HEK293 (cell line): ENCODE results near the gene GNB1L.

Source experiments
- GLIS2 ChIP-seq: fragments of 450-650 bp; formaldehyde crosslinking; IDR thresholded peaks from 2 replicates; pipeline ENCODE4 v1.5.1; 2016; ENCODE audit warnings: missing biosample characterization, missing genetic modification characterization
- KLF1 ChIP-seq: fragments of 450-650 bp; formaldehyde crosslinking; IDR thresholded peaks from 2 replicates; pipeline ENCODE4 v1.5.1; 2016; ENCODE audit warnings: missing biosample characterization, missing genetic modification characterization
- PATZ1 ChIP-seq: fragments of 450-650 bp; formaldehyde crosslinking; IDR thresholded peaks from 2 replicates; pipeline ENCODE4 v1.5.1; 2016; ENCODE audit warnings: missing biosample characterization, missing genetic modification characterization
- SALL2 ChIP-seq: fragments of 450-650 bp; formaldehyde crosslinking; IDR thresholded peaks from 2 replicates; pipeline ENCODE4 v1.5.0; 2017; ENCODE audit warnings: missing biosample characterization, mild to moderate bottlenecking, missing genetic modification characterization, borderline replicate concordance
- SCRT2 ChIP-seq: fragments of 450-650 bp; formaldehyde crosslinking; IDR thresholded peaks from 2 replicates; pipeline ENCODE4 v1.5.1; 2016; ENCODE audit warnings: missing biosample characterization, missing genetic modification characterization
- SP2 ChIP-seq: fragments of 450-650 bp; formaldehyde crosslinking; IDR thresholded peaks from 2 replicates; pipeline ENCODE4 v1.5.1; 2016; ENCODE audit warnings: missing biosample characterization, missing genetic modification characterization
- TSHZ1 ChIP-seq: fragments of 450-650 bp; formaldehyde crosslinking; IDR thresholded peaks from 2 replicates; pipeline ENCODE4 v1.5.1; 2016; ENCODE audit warnings: missing biosample characterization, missing genetic modification characterization, borderline replicate concordance
- ZBTB21 ChIP-seq: fragments of 450-650 bp; formaldehyde crosslinking; IDR thresholded peaks from 2 replicates; pipeline ENCODE4 v1.5.1; 2017; ENCODE audit warnings: missing biosample characterization, missing genetic modification characterization
- ZNF155 ChIP-seq: fragments of 450-650 bp; formaldehyde crosslinking; IDR thresholded peaks from 2 replicates; pipeline ENCODE4 v1.5.1; 2016; ENCODE audit warnings: missing biosample characterization, missing genetic modification characterization
- ZNF157 ChIP-seq: fragments of 450-650 bp; formaldehyde crosslinking; IDR thresholded peaks from 2 replicates; pipeline ENCODE4 v1.5.1; 2016; ENCODE audit warnings: missing biosample characterization, missing genetic modification characterization
- ZNF174 ChIP-seq: fragments of 450-650 bp; formaldehyde crosslinking; IDR thresholded peaks from 2 replicates; pipeline ENCODE4 v1.5.0; 2017; ENCODE audit warnings: missing biosample characterization, mild to moderate bottlenecking, missing genetic modification characterization
- ZNF24 ChIP-seq: fragments of 450-650 bp; formaldehyde crosslinking; IDR thresholded peaks from 2 replicates; pipeline ENCODE4 v1.5.1; 2016; ENCODE audit warnings: missing biosample characterization, missing genetic modification characterization
- ZNF311 ChIP-seq: fragments of 450-650 bp; formaldehyde crosslinking; IDR thresholded peaks from 2 replicates; pipeline ENCODE4 v1.5.1; 2017; ENCODE audit warnings: missing biosample characterization, missing genetic modification characterization, borderline replicate concordance
- ZNF366 ChIP-seq: fragments of 450-650 bp; formaldehyde crosslinking; conservative IDR thresholded peaks from 2 replicates; pipeline ENCODE4 v1.5.1; 2016; ENCODE audit warnings: missing biosample characterization, missing genetic modification characterization
- ZNF404 ChIP-seq: fragments of 450-650 bp; formaldehyde crosslinking; IDR thresholded peaks from 2 replicates; pipeline ENCODE4 v1.5.1; 2017; ENCODE audit warnings: missing biosample characterization, missing genetic modification characterization
- ZNF529 ChIP-seq: fragments of 450-650 bp; formaldehyde crosslinking; IDR thresholded peaks from 2 replicates; pipeline ENCODE4 v1.5.1; 2017; ENCODE audit warnings: missing genetic modification characterization, missing biosample characterization; ENCODE audit not compliant: insufficient replicate concordance
- ZNF623 ChIP-seq: fragments of 450-650 bp; formaldehyde crosslinking; IDR thresholded peaks from 2 replicates; pipeline ENCODE4 v1.5.1; 2016; ENCODE audit warnings: missing biosample characterization, missing genetic modification characterization
- ZNF664 ChIP-seq: fragments of 450-650 bp; formaldehyde crosslinking; IDR thresholded peaks from 2 replicates; pipeline ENCODE4 v1.5.1; 2016; ENCODE audit warnings: missing biosample characterization, missing genetic modification characterization
- ZNF76 ChIP-seq: fragments of 450-650 bp; formaldehyde crosslinking; IDR thresholded peaks from 2 replicates; pipeline ENCODE4; 2016; ENCODE audit warnings: low read depth, missing biosample characterization, missing genetic modification characterization, borderline replicate concordance
- ZNF768 ChIP-seq: fragments of 450-650 bp; formaldehyde crosslinking; IDR thresholded peaks from 2 replicates; pipeline ENCODE4 v1.5.1; 2018; ENCODE audit warnings: missing biosample characterization, mild to moderate bottlenecking, missing genetic modification characterization
- ZNF843 ChIP-seq: fragments of 450-650 bp; formaldehyde crosslinking; IDR thresholded peaks from 2 replicates; pipeline ENCODE4 v1.5.1; 2016; ENCODE audit warnings: missing biosample characterization, missing genetic modification characterization
- TF ChIP-seq, protein P1 (sequence below): fragments of 450-650 bp; formaldehyde crosslinking; IDR thresholded peaks from 2 replicates; pipeline ENCODE4 v1.5.1; 2016; ENCODE audit warnings: missing biosample characterization, missing genetic modification characterization
- TF ChIP-seq, protein P2 (sequence below): fragments of 450-650 bp; formaldehyde crosslinking; IDR thresholded peaks from 2 replicates; pipeline ENCODE4 v1.5.1; 2016; ENCODE audit warnings: missing biosample characterization, missing genetic modification characterization, low read depth
- TF ChIP-seq, protein P3 (sequence below): fragments of 450-650 bp; formaldehyde crosslinking; IDR thresholded peaks from 2 replicates; pipeline ENCODE4 v1.5.1; 2016; ENCODE audit warnings: missing biosample characterization, missing genetic modification characterization, borderline replicate concordance

The GNB1L gene

GRCh38 chr22:19880786-19881569 is 26.3 kb upstream of the GNB1L start (continued):
- TF ChIP-seq, protein P1, sequence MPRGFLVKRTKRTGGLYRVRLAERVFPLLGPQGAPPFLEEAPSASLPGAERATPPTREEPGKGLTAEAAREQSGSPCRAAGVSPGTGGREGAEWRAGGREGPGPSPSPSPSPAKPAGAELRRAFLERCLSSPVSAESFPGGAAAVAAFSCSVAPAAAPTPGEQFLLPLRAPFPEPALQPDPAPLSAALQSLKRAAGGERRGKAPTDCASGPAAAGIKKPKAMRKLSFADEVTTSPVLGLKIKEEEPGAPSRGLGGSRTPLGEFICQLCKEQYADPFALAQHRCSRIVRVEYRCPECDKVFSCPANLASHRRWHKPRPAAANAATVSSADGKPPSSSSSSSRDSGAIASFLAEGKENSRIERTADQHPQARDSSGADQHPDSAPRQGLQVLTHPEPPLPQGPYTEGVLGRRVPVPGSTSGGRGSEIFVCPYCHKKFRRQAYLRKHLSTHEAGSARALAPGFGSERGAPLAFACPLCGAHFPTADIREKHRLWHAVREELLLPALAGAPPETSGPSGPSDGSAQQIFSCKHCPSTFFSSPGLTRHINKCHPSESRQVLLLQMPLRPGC (tag by site-specific recombination) = peak; percentile 87
- TF ChIP-seq ZNF623 (tag by site-specific recombination) (no peak), ZNF155 (tag by site-specific recombination) (no peak), ZNF843 (tag by site-specific recombination) (no peak), ZNF664 (tag by site-specific recombination) (peak; percentile 99), ZNF366 (0 out of 2 replicates have a peak, but pooled peaks have one; percentile 23), ZNF404 (tag by site-specific recombination) (no peak), KLF1 (tag by site-specific recombination) (peak; percentile 79), PATZ1 (tag by site-specific recombination) (0 out of 2 replicates have a peak, but pooled peaks have one; percentile 11), TSHZ1 (no peak), ZNF311 (tag by site-specific recombination) (no peak), ZNF76 (tag by site-specific recombination) (no peak), ZNF157 (tag by site-specific recombination) (no peak), ZBTB21 (no peak), SP2 (0 out of 2 replicates have a peak, but pooled peaks have one; percentile 24), ZNF24 (tag by site-specific recombination) (no peak), ZNF768 (tag by site-specific recombination) (no peak), GLIS2 (tag by site-specific recombination) (no peak), ZNF174 (tag by site-specific recombination) (no peak), SCRT2 (tag by site-specific recombination) (no peak), SALL2 (tag by site-specific recombination) (no peak), ZNF529 (tag by site-specific recombination) (no peak)
- TF ChIP-seq, protein P2, sequence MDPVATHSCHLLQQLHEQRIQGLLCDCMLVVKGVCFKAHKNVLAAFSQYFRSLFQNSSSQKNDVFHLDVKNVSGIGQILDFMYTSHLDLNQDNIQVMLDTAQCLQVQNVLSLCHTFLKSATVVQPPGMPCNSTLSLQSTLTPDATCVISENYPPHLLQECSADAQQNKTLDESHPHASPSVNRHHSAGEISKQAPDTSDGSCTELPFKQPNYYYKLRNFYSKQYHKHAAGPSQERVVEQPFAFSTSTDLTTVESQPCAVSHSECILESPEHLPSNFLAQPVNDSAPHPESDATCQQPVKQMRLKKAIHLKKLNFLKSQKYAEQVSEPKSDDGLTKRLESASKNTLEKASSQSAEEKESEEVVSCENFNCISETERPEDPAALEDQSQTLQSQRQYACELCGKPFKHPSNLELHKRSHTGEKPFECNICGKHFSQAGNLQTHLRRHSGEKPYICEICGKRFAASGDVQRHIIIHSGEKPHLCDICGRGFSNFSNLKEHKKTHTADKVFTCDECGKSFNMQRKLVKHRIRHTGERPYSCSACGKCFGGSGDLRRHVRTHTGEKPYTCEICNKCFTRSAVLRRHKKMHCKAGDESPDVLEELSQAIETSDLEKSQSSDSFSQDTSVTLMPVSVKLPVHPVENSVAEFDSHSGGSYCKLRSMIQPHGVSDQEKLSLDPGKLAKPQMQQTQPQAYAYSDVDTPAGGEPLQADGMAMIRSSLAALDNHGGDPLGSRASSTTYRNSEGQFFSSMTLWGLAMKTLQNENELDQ (tag by site-specific recombination) = no peak
- TF ChIP-seq, protein P3, sequence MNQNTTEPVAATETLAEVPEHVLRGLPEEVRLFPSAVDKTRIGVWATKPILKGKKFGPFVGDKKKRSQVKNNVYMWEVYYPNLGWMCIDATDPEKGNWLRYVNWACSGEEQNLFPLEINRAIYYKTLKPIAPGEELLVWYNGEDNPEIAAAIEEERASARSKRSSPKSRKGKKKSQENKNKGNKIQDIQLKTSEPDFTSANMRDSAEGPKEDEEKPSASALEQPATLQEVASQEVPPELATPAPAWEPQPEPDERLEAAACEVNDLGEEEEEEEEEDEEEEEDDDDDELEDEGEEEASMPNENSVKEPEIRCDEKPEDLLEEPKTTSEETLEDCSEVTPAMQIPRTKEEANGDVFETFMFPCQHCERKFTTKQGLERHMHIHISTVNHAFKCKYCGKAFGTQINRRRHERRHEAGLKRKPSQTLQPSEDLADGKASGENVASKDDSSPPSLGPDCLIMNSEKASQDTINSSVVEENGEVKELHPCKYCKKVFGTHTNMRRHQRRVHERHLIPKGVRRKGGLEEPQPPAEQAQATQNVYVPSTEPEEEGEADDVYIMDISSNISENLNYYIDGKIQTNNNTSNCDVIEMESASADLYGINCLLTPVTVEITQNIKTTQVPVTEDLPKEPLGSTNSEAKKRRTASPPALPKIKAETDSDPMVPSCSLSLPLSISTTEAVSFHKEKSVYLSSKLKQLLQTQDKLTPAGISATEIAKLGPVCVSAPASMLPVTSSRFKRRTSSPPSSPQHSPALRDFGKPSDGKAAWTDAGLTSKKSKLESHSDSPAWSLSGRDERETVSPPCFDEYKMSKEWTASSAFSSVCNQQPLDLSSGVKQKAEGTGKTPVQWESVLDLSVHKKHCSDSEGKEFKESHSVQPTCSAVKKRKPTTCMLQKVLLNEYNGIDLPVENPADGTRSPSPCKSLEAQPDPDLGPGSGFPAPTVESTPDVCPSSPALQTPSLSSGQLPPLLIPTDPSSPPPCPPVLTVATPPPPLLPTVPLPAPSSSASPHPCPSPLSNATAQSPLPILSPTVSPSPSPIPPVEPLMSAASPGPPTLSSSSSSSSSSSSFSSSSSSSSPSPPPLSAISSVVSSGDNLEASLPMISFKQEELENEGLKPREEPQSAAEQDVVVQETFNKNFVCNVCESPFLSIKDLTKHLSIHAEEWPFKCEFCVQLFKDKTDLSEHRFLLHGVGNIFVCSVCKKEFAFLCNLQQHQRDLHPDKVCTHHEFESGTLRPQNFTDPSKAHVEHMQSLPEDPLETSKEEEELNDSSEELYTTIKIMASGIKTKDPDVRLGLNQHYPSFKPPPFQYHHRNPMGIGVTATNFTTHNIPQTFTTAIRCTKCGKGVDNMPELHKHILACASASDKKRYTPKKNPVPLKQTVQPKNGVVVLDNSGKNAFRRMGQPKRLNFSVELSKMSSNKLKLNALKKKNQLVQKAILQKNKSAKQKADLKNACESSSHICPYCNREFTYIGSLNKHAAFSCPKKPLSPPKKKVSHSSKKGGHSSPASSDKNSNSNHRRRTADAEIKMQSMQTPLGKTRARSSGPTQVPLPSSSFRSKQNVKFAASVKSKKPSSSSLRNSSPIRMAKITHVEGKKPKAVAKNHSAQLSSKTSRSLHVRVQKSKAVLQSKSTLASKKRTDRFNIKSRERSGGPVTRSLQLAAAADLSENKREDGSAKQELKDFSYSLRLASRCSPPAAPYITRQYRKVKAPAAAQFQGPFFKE (tag by site-specific recombination) = no peak
